CD4-positive, alpha-beta T cell (primary cell): Measurements from ENCODE around the gene ZNF518B. TPM values are rescaled to one million over a fixed set of nuclear protein-coding genes. Genes with fewer than 3 reads are reported as not detected.
A peak's percentile ranks its signal among the peaks of the same experiment; 100 is the strongest.

Experiments used
- ATAC-seq: fragments of 200-7000 bp; cut with Tn5 transposase; one replicate; pipeline ENCODE4 v1.10.0; 2022; ENCODE audit warnings: mild to moderate bottlenecking; ENCODE audit not compliant: poor library complexity
- CTCF ChIA-PET: fragments of 350-600 bp; sonication (Branson Sonifier 250); formaldehyde crosslinking; loops from one replicate; lab custom pipeline; 2021; ENCODE audit warnings: antibody characterized with exemption, inconsistent platforms; lab: Charles Lee
- POLR2A ChIA-PET: fragments of 350-600 bp; sonication (Branson Sonifier 250); formaldehyde crosslinking; loops from one replicate; lab custom pipeline; 2021; ENCODE audit warnings: antibody characterized with exemption, inconsistent platforms; lab: Charles Lee
- DNase-seq, 14 experiments: peaks; one replicate each; pipeline ENCODE4 v3.0.0-alpha.2; 2013 to 2020; ENCODE audit warnings: mixed read lengths in 2 of 14
- H3K27ac ChIP-seq, 2 donors: one replicate each; pipeline versions ENCODE4 v1.5.1 to v1.7.0; 2013; ENCODE audit warnings: low read length in 2 of 2, low read depth in 1 of 2, mild to moderate bottlenecking in 1 of 2
- H3K27me3 ChIP-seq, 2 experiments: 1 replicate in 1 of 2; 2 replicates in 1 of 2; pipeline versions ENCODE4 v1.6.1 to v1.7.0; 2013; ENCODE audit warnings: low read length in 2 of 2, control low read depth in 1 of 2, mild to moderate bottlenecking in 1 of 2, moderate library complexity in 1 of 2; ENCODE audit not compliant: insufficient read depth in 2 of 2, control insufficient read depth in 1 of 2
- H3K36me3 ChIP-seq: one replicate; pipeline ENCODE4 v1.6.1; 2013; ENCODE audit warnings: low read length, control low read depth; ENCODE audit not compliant: insufficient read depth
- H3K4me1 ChIP-seq: one replicate; pipeline ENCODE4 v1.6.1; 2013; ENCODE audit warnings: low read length, control low read depth; ENCODE audit not compliant: insufficient read depth
- H3K4me3 ChIP-seq: one replicate; pipeline ENCODE4 v1.5.1; 2013; ENCODE audit warnings: mild to moderate bottlenecking, low read length, moderate library complexity
- H3K9me3 ChIP-seq, 2 experiments: 1 replicate in 1 of 2; 2 replicates in 1 of 2; pipeline versions ENCODE4 v1.6.1 to v1.7.0; 2013; ENCODE audit warnings: low read length in 2 of 2, mild to moderate bottlenecking in 2 of 2, control low read depth in 1 of 2, moderate library complexity in 1 of 2; ENCODE audit not compliant: control insufficient read depth in 1 of 2, insufficient read depth in 1 of 2
- H3K27ac Mint-ChIP-seq: one replicate; pipeline ENCODE4 v1.8.0; 2020; ENCODE audit warnings: mixed read lengths
- H3K27me3 Mint-ChIP-seq: one replicate; pipeline ENCODE4 v1.8.0; 2021; ENCODE audit warnings: mixed read lengths
- H3K36me3 Mint-ChIP-seq: one replicate; pipeline ENCODE4 v1.8.0; 2021; ENCODE audit warnings: low read depth, mixed read lengths
- H3K4me1 Mint-ChIP-seq: one replicate; pipeline ENCODE4 v1.8.0; 2021; ENCODE audit warnings: low read depth, mixed read lengths
- H3K4me3 Mint-ChIP-seq: one replicate; pipeline ENCODE4 v1.8.0; 2020; ENCODE audit warnings: mild to moderate bottlenecking, mixed read lengths
- H3K9me3 Mint-ChIP-seq: one replicate; pipeline ENCODE4 v1.8.0; 2020; ENCODE audit warnings: mixed read lengths
- intact Hi-C, 2 experiments: fragments of 100-400 bp; cut with DNase I in 1 of 2; cut with micrococcal nuclease in 1 of 2; formaldehyde crosslinking; loops; one replicate each; pipeline versions ENCODE4 v1.15.1 to v1.9.0; 2023 to 2025; cut with DNase I, micrococcal nuclease
- polyA plus RNA-seq, 2 donors: library from polyadenylated mRNA; unstranded; fragments of 120-200 nt; gene quantifications; one replicate each; pipeline ENCODE4 v1.2.1, GENCODE V29; 2013
- total RNA-seq, 174 experiments: library from RNA in 2 of 174; stranded (reverse) in 2 of 174; gene quantifications; one replicate each; pipeline ENCODE4 v1.2.3 and lab custom pipeline; 2021 to 2026
- TF ChIP-seq, protein P1 (sequence below): fragments of 200-600 bp; IDR thresholded peaks from one replicate; pipeline ENCODE4 v1.8.0; 2022; ENCODE audit warnings: antibody characterized with exemption, mild to moderate bottlenecking

Gene ZNF518B
- total RNA-seq (10 to 100 TPM; 36.5 to 37.5 TPM), total RNA-seq (lab: John Stamatoyannopoulos, UW) (36.6 to 153 (median 90.1) reads per million in 172 experiments)
- polyA plus RNA-seq (2013, experiment 1 of 2) = 17.2 TPM
- 15.7 TPM for polyA plus RNA-seq (2013, experiment 2 of 2)

DNA sequence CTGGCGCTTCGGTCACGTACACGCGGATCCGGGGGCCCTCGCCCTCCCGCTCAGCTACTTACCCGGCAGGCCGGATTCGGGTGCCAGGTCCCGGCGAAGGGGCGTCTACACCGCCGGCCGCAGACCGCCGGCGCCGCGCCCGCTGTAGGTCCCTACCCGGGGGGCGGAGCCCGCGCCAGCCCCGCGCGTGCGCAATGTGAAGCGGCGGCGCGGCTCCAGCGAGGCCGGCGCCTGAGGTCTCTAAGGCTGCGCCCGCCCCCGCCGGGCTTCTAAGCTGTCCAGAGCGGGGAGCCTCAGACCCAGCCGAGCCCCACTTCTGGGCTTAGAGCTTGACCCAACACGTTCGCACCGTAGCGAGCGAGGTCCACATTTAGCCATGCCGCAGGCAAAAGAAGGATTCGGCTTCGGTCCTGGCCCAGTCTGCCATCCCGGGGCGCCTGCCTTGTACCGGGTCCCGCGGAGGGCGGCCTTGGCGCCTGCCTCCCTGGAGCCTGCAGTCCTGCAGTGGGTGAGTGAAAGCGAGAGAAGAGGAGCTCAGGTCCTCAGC, at the start of gene ZNF518B:
ZNF518B (minus strand) TSS at position 172 of the 547 bp plus-strand sequence. CDS start 11,098 bp downstream, outside the sequence.
- POLR2A ChIA-PET = interaction anchor here (0.7 to 3.1 kb wide), 7 partner anchors 11 to 766 kb away, joined by 3 to 60 read pairs (median 4); partner anchors contain the start of gene WDR1
- Mint-ChIP-seq H3K36me3 (peaks cover 43% of the 10 kb centered on the region), H3K27ac (peak within 1 kb of the TSS; percentile 84), H3K9me3 (peaks cover 5% of the 10 kb centered on the region), H3K4me3 (peak within 1 kb of the TSS; percentile 91), H3K27me3 (peaks cover 7% of the 10 kb centered on the region), H3K4me1 (peaks cover 44% of the 10 kb centered on the region)
- Histone ChIP-seq H3K36me3 (peaks cover 19% of the 10 kb centered on the region), H3K27ac (peak within 1 kb of the TSS; percentile 26 to 27), H3K4me1 (peaks cover 38% of the 10 kb centered on the region), H3K4me3 (peak within 1 kb of the TSS; percentile 66), H3K27me3 (peaks cover 7 to 9% of the 10 kb centered on the region in 2 experiments), H3K9me3 (peaks cover 0 to 20% of the 10 kb centered on the region in 2 experiments)
- CTCF ChIA-PET = no interaction called here
- TF ChIP-seq, protein P1, sequence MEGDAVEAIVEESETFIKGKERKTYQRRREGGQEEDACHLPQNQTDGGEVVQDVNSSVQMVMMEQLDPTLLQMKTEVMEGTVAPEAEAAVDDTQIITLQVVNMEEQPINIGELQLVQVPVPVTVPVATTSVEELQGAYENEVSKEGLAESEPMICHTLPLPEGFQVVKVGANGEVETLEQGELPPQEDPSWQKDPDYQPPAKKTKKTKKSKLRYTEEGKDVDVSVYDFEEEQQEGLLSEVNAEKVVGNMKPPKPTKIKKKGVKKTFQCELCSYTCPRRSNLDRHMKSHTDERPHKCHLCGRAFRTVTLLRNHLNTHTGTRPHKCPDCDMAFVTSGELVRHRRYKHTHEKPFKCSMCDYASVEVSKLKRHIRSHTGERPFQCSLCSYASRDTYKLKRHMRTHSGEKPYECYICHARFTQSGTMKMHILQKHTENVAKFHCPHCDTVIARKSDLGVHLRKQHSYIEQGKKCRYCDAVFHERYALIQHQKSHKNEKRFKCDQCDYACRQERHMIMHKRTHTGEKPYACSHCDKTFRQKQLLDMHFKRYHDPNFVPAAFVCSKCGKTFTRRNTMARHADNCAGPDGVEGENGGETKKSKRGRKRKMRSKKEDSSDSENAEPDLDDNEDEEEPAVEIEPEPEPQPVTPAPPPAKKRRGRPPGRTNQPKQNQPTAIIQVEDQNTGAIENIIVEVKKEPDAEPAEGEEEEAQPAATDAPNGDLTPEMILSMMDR = no peak
- ATAC-seq = peak; percentile 68
- intact Hi-C loops = no loop called here
- DNase-seq = peak; percentile 59 to 92 (median 76)

DNA sequence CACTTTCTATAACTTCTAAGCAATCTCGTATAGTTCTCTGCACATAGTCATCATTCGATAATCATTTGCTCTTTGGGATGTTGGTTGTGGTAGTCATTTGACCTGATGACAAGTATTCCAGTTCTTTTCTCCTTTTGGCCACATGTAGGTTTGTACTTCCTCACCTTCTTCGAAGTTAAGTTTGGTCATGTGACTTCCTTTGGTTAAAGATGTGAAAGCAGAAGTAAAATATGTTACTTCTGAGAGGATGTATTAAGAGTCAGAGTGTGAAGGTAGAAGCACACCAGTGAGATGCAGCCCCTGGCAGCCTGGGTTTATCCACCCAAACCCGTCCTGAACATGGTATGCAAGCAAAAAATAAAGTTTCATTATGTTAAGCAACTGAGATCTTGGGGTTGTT, 48.9 kb upstream of the ZNF518B start:
- no peaks in the 10 kb centered on the region for H3K27me3 Mint-ChIP-seq
- no peaks in the 10 kb centered on the region for H3K36me3 ChIP-seq
- H3K27ac Mint-ChIP-seq = no peak overlapping the region
- H3K36me3 Mint-ChIP-seq = no peaks in the 10 kb centered on the region
- peaks cover 6% of the 10 kb centered on the region for H3K9me3 Mint-ChIP-seq
- POLR2A ChIA-PET = no interaction called here
- H3K4me1 ChIP-seq = no peaks in the 10 kb centered on the region
- H3K27ac ChIP-seq = no peak overlapping the region
- intact Hi-C loops = no loop called here
- CTCF ChIA-PET = no interaction called here
- DNase-seq = no peak
- no peak overlapping the region for H3K4me3 Mint-ChIP-seq
- H3K4me3 ChIP-seq = no peak overlapping the region
- H3K9me3 ChIP-seq = peaks cover 7 to 21% of the 10 kb centered on the region in 2 experiments
- no peaks in the 10 kb centered on the region for H3K27me3 ChIP-seq
- ATAC-seq = no peak
- TF ChIP-seq, protein P1 = no peak
- H3K4me1 Mint-ChIP-seq = no peaks in the 10 kb centered on the region

GRCh38 chr4:10504570-10505179, 47.4 kb upstream of the ZNF518B start:
- Mint-ChIP-seq H3K36me3 (no peaks in the 10 kb centered on the region), H3K27ac (no peak overlapping the region), H3K4me3 (no peak overlapping the region), H3K27me3 (no peaks in the 10 kb centered on the region), H3K4me1 (no peaks in the 10 kb centered on the region), H3K9me3 (peaks cover 6% of the 10 kb centered on the region)
- CTCF ChIA-PET = no interaction called here
- Histone ChIP-seq H3K36me3 (no peaks in the 10 kb centered on the region), H3K4me1 (no peaks in the 10 kb centered on the region), H3K9me3 (peaks cover 7 to 21% of the 10 kb centered on the region in 2 experiments), H3K27me3 (no peaks in the 10 kb centered on the region), H3K27ac (no peak overlapping the region), H3K4me3 (no peak overlapping the region)
- ATAC-seq (no peak), DNase-seq (no peak)
- POLR2A ChIA-PET = no interaction called here
- TF ChIP-seq, protein P1 = no peak
- intact Hi-C loops = no loop called here
